Mesenteric fat pad (tissue), 1 donor: ENCODE measurements around the gene CDH23. TPM values are rescaled to one million over a fixed set of nuclear protein-coding genes. Genes with fewer than 3 reads are reported as not detected.

Experiments used
- DNase-seq: peaks from one replicate; pipeline ENCODE4 v3.0.0-alpha.2; 2020; ENCODE audit warnings: low spot score
- total RNA-seq: library from RNA; stranded (reverse); fragmentation: NEBNext Ultra II Directional; extraction: Animal tissue kit (Norgen Biotek cat#: 25700); gene quantifications from one replicate; pipeline ENCODE4 v1.2.1, GENCODE V29; 2021
- donor health status: DM: yes; HTN: yes; CAD: no.

Gene CDH23
- total RNA-seq, 1 donor from 2014 or later, result 9.7 TPM

DNA sequence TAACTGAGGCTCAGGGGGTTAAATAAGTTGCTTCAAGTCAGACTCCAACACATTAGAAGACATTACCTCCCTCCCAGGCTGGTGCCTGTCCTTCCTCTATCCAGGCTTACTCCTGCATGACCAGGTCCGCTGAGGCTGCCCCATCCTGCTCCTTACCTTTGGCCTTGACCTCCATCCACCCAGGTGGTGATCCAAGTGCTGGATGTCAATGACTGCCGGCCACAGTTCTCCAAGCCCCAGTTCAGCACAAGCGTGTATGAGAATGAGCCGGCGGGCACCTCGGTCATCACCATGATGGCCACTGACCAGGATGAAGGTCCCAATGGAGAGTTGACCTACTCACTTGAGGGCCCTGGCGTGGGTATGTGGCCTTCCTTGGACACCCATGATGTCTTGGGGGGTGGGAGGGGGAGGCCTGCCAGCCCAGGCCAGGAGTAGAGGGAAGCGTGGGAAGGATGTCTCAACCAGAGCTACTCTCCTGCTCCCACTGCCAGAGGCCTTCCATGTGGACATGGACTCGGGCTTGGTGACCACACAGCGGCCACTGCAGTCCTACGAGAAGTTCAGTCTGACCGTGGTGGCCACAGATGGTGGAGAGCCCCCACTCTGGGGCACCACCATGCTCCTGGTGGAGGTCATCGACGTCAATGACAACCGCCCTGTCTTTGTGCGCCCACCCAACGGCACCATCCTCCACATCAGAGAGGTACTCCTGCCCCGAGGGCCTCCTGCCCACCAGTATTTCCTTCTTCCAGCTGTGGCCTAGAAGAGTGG, 406.2 kb downstream of the CDH23 start:
- no peak for DNase-seq

DNA sequence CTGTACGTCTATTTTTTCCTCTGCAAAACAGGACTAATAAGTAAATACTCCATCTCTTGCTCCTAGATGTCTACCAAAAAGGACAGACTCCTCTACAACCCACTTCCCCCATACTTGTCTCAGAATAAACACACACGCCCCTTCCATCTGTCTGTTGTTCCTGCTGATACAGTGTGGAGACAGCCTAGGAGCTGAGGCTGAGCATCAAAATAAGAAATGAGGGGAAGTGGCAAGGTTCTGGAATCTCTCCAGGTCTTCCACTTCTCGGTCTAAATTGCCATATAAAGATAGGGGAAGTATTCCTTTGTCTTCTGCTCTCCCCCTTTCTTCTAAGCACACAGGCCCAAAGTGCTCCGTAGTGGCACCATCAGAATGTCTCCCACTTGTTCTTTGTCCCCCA, 407.4 kb downstream of the CDH23 start:
- DNase-seq, result no peak

DNA sequence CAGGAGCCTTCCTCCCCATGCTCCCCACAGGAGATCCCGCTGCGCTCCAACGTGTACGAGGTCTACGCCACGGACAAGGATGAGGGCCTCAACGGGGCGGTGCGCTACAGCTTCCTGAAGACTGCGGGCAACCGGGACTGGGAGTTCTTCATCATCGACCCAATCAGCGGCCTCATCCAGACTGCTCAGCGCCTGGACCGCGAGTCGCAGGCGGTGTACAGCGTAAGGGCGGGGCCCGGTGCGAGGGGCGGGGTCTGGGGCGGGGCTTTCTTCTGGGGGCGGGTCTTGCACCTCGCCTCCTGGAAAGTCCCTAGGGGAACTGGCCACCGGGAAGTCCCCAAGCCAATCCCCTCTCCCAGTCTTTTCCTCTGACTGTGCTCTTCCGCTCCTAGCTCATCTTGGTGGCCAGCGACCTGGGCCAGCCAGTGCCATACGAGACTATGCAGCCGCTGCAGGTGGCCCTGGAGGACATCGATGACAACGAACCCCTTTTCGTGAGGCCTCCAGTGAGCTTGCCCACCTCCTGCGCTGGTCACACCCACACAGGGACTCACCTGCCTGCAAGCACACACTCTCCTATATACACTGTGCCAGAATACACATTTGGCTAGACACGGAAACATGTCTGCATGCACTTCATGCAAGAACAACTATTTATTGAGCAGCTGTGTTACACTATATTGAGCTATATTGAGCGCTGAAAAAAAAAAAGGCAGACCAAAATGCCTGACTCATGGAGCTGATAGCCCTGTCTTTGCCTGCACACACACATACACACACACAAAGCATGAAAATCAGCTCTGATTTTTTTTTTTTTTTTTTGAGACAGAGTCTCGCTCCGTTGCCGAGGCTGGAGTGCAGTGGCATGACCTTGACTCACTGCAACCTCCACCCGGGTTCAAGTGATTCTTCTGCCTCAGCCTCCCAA, 409.3 kb downstream of the CDH23 start:
- no peak for DNase-seq

DNA sequence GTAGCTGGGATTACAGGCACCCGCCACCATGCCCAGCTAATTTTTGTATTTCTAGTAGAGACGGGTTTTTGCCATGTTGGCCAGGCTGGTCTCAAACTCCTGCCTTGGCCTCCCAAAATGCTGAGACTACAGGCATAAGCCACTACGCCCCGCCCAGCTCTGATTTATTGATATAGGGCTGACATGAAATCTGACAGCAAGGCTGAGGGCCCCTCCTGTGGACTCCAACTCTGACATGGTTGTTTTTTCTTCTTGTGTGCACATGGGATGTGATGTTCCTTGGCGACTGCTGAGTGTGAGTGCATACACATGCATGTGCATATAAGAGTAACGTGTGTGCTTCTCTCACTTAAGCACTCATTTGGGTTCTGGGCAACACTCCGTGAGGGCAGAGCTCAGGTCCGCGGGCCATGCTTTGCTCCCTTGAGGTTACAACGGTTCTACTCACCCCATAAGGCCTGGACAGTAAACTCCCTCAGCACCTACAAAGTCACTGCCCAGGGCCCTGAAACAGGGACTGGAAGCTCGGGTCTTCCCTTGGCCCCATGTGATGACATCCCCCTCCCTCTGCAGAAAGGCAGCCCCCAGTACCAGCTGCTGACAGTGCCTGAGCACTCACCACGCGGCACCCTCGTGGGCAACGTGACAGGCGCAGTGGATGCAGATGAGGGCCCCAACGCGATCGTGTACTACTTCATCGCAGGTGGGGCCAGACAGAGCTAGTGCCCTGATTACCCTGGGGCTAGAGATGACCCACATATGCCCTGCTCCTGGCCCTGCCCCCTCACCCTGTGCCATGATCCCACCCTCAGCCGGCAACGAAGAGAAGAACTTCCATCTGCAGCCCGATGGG, 410.2 kb downstream of the CDH23 start:
- DNase-seq, result no peak

DNA sequence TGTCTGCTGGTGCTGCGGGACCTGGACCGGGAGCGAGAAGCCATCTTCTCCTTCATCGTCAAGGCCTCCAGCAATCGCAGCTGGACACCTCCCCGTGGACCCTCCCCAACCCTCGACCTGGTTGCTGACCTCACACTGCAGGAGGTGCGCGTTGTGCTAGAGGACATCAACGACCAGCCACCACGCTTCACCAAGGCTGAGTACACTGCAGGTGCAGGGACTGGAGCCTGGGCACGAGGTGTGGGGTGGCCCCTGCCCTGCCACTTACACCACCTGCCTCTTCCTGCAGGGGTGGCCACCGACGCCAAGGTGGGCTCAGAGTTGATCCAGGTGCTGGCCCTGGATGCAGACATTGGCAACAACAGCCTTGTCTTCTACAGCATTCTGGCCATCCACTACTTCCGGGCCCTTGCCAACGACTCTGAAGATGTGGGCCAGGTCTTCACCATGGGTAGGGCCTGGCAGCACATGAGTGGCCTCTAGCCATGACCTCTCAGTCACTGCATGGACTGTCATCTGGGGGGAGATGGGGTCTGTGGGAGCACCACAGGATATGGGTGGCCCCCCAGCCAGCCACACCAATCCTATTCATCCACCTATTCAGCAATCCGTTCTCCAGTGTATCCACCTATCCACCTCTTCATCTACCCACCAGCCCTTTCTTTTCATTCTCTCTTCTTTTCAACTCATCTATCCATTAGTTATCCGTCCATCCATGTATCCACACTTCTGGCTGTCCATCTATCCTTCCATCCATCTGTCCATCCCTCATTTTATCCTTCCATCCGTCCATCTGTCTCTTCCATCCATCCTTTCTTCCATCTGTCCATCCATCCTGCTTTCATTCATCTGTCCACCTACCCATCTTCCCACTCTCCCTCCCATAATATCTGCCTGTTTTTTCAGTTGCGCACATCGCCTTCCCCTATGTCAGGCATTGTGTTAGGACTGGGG, 411.1 kb downstream of the CDH23 start:
- DNase-seq, result no peak

DNA sequence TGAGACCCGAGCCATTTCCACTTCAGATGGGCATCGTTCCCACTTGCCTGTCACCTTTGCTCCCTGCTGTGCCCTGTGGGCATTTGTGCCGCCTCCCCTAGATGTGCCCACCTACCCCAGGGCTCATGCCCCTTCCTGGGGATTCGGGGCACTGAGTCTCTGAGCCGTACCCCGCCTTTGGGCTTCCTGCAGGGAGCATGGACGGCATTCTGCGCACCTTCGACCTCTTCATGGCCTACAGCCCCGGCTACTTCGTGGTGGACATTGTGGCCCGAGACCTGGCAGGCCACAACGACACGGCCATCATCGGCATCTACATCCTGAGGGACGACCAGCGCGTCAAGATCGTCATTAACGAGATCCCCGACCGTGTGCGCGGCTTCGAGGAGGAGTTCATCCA, 412.9 kb downstream of the CDH23 start:
- no peak for DNase-seq

DNA sequence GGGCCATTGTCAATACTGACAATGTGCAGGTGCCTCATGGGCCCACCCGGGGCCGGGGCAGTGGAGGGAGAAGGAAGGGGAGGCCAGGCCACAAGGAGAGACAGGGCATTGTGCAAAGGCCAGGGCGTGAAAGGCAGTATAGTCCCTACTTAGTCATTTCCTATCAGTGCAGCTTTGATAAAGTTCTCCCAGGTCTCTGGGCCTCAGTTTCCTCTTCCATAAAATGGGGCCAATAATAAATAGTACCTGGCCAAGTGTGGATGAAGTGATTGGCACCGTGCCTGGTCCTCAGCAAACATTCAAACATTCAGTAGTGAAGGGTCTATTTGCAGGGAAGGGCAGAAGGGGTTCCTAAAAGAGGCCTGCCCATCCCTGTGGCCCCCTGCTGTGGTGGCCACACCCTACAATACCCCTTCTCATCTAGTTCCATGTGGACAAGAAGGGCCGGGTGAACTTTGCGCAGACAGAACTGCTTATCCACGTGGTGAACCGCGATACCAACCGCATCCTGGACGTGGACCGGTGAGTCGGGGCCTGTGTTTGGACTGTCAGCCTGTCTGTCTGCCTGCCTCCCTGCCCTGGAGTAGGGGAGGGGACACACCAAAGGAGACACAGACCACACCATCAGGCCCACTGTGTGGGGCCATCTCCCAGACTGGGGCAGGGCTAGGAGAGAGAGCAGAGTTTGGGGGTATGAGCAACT, 413.5 kb downstream of the CDH23 start:
- no peak for DNase-seq

DNA sequence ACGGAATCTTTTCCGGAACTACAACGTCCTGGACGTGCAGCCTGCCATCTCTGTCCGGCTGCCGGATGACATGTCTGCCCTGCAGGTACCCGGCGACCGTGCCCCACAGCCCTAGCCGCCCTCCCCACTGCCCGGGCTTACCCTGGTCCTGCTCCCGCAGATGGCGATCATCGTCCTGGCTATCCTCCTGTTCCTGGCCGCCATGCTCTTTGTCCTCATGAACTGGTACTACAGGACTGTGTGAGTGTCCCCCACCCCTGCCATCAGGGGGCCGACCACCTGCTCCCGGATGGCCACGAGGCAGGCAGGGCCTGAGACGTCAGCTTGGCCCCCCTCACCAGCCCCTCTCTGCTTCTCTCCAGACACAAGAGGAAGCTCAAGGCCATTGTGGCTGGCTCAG, 414.6 kb downstream of the CDH23 start:
- no peak for DNase-seq

DNA sequence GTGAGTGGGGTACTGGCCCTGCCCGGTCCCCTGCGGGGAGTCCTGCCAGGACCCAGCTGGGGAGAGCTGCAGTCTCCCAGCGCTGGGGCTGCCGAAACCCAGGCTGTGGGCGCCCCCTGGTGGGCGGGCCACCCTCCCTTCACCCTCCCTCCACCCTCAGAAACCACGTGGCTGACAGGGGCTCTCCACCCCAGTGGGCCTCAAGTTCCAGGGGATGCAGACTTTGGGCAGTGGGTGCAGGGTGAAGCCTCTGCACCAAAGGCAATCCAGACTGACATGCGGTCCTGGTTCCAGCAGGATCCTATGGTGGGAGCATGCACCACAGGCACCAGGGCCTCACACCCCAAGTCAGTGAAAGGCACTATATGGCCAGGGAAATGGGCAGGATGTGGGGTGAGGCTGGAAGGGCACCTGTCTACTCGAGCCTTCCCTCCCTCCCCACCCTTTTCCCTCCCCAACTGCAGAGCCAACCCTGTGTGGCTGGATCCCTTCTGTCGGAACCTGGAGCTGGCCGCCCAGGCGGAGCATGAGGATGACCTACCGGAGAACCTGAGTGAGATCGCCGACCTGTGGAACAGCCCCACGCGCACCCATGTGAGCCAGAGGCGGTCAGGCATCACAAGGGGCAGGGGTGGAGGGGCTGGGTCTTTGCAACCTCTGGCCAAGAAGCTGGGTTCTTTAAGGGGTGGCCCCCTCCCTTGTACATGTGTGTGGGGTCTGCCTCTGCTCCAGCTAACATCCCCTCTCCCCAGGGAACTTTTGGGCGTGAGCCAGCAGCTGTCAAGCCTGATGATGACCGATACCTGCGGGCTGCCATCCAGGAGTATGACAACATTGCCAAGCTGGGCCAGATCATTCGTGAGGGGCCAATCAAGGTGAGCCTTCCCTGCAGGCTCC, 415.5 kb downstream of the CDH23 start:
- no peak for DNase-seq

DNA sequence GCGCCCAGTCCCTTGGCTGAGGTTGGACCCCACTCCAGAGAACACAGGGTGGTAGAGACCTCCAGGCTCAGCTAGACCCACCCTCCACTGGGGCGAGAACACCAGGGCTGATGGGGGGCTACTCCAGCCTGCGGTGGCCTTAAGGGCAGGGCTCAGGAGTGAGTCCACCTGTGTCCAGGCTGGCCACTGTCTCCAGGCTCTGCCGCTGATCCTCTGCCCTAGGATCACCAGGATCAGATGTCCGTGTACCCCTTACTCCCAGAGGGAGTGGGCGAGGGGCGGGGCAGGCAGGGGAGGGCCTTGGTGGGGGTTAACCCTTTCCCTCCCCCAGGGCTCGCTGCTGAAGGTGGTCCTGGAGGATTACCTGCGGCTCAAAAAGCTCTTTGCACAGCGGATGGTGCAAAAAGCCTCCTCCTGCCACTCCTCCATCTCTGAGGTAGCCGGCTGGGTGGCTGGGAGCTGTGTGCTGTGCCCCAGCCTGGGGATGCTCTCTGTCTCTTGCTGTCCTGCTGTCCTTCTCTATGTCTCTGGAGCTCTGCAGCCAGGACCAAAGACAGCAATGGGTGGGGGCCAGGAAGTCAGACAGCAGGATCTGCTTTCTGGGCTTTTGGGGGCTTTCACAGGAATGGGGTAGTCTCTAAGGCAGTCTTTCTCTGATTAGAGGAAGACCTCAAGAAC, 416.3 kb downstream of the CDH23 start:
- no peak for DNase-seq

DNA sequence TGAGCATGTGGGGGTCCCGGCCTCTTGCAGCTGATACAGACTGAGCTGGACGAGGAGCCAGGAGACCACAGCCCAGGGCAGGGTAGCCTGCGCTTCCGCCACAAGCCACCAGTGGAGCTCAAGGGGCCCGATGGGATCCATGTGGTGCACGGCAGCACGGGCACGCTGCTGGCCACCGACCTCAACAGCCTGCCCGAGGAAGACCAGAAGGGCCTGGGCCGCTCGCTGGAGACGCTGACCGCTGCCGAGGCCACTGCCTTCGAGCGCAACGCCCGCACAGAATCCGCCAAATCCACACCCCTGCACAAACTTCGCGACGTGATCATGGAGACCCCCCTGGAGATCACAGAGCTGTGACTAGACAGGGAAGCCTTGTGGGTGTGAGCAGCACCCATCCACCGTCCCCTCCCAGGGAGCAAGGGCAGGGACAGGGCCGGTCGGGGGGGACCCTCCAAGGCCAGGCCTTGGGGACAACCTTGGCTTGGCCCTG, 418.2 kb downstream of the CDH23 start:
- DNase-seq, result no peak

DNA sequence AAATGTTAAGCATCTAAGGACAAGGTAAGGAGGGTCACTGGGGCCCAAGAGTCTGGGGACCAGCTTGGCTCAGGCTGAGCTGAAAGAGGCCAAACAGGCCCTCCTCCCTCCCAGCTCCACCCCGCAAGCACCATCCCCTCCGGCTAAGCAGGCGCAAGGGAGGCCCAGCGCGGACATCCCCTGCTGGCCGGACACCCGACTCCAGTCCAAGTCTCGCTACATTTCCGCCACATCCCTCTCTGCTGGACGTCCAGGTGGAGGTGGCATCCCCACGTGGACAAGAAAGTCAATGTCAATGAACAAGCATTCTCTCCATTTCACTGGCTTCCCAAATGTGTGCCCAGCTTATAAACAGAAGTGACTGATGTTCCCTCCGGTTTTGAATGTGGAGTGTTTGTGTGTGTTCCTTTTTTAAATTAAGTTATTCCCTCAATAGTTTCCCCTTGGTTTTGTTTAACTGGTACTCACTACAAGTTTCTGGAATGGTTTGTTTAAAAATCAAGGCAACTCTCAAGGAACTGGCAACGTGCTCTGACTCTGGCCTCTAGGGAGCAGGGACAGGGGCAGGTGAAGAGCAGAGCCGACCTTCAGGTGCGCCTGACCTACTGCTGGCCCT, 418.9 kb downstream of the CDH23 start:
- no peak for DNase-seq

DNA sequence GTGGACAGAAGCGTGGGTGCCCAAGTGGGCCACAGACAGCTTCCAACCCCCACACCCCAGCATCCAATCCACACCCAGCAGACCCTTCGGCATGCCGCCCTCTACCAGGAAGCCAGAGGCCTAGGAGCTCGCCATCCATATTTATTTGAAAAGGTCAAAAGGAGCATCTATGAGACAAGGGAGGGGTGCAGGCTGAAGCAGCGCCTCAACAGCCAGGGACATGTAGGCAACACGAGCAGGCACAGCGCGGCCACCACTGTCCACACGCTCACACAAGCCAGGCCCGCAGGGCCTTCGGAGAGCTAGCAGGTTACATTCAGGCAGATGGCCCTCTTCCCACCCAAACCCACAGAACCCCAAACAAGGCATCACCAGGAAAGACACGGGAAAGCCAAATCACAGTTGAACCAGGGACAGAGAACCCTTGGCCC, 419.7 kb downstream of the CDH23 start:
- DNase-seq, result no peak

DNA sequence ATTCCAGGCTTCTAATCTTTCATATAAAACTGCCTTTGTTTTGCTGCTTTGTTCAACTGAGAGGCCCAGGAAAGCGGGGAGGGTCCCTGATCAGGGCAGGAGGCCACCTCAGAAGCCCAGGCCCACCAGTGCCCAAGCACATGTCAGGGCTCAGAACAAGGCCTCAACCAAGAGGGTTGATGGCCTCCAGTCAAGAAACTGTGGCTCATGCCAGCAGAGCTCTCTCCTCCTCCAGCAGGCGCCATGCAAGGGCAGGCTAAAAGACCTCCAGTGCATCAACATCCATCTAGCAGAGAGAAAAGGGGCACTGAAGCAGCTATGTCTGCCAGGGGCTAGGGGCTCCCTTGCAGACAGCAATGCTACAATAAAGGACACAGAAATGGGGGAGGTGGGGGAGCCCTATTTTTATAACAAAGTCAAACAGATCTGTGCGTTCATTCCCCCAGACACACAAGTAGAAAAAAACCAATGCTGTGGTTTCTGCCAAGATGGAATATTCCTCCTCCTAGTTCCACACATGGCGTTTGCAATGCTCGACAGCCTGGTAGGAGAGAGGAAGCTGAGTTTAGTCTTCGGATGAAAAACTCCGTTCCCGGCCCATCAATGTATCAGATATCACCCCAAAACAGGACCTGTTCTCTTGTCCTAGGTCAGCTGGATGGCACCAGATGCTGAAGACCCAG, 420.4 kb downstream of the CDH23 start:
- no peak for DNase-seq

DNA sequence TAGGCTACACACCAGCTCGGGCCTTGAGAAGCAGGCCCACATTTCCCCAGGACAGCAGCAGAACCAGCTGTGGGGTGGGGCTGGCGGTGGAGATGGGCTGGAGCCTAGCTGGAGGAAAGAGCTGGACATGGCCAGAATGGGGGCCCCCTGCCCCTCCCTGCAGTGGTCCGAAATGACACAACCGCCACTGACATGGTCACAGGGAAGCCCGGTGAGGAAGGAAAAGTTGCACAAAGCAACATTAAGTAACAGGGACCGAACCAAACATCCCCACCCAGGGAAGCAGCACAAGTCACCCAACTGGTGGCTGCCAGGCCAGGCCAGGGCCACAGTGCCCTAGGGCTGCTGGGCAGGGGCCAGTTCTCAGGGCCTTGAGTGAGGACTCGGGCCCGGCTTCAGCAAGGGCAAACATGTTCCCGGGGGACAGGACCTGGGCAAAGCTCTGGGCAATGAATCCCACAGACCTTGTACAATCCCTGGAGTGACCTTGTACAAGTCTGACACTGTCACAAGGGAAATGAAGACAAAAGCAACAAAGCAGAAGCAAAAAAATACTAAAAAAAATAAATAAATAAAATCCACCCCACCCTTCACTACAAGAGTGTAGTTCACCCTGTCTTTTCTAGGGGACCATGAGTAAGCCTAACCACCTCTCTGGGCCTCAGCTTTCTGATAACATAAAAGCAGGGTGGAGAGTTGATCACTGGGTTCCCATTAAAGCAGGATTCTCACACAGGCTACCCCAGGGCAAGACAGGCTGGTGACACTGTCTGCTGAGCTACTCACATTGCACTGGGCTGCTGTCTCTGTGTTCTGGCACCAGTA, 421.3 kb downstream of the CDH23 start:
- DNase-seq, result no peak
